Colonic mucosa (tissue), 4 donors: ENCODE results near the gene ST6GALNAC6. TPM values are rescaled to one million over a fixed set of nuclear protein-coding genes. Genes with fewer than 3 reads are reported as not detected.

Experiments used
- DNase-seq: peaks from one replicate; pipeline ENCODE4 v3.0.0-alpha.2; 2020
- H3K27ac ChIP-seq: fragments of 200-600 bp; one replicate; pipeline ENCODE4 v1.8.0; 2021
- H3K27me3 ChIP-seq: fragments of 200-600 bp; one replicate; pipeline ENCODE4 v1.8.0; 2021
- H3K36me3 ChIP-seq: fragments of 200-600 bp; one replicate; pipeline ENCODE4 v1.8.0; 2021
- H3K4me1 ChIP-seq: fragments of 200-600 bp; one replicate; pipeline ENCODE4 v1.8.0; 2021; ENCODE audit warnings: mild to moderate bottlenecking
- H3K4me3 ChIP-seq: fragments of 200-600 bp; one replicate; pipeline ENCODE4 v1.8.0; 2021
- H3K9ac ChIP-seq, 2 donors: one replicate each; pipeline ENCODE4 v1.7.0; 2013; ENCODE audit warnings: control low read depth in 2 of 2, low read depth in 2 of 2, low read length in 2 of 2
- H3K9me3 ChIP-seq: fragments of 200-600 bp; one replicate; pipeline ENCODE4 v1.8.0; 2021
- intact Hi-C: fragments of 100-400 bp; cut with DNase I; formaldehyde crosslinking; loops from one replicate; pipeline ENCODE4 v1.14.1; 2022
- total RNA-seq, 2 donors: library from RNA; stranded (reverse); fragmentation: NEBNext Ultra II Directional in 1 of 2; extraction: Animal tissue kit (Norgen Biotek cat#: 25700) in 1 of 2; gene quantifications; one replicate each; pipeline ENCODE4 v1.2.1, GENCODE V29; 2021
- TF ChIP-seq, protein P1 (sequence below): fragments of 200-600 bp; IDR thresholded peaks from one replicate; pipeline ENCODE4 v1.8.0; 2022; ENCODE audit warnings: antibody characterized with exemption, mild to moderate bottlenecking
- donor health status: healthy.
- donor health status: DM: no; HTN: no; CAD: no.
- donor health status: DM: no; HTN: no; CAD: no.

Gene ST6GALNAC6
- total RNA-seq, 2 donors from 2014 or later = 251 to 279 TPM

DNA sequence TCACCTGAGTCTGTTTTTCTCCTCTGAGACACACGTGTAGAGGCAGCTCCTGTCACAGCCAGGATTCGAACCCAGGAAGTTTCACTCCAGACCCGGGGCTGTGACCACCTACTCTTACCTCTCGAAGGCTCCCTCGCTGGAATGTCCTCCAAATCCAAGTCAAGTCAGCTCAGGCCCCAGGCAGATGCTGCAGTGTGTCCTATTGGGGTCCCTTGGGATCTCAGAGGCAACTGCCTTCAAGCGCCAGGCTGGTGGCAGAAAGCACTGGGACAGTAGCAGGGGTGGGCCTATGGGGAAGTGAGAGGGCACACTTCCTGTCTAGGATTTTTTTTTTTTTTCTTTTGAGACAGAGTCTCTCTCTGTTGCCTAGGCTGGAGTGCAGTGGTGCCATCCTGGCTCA is 18.2 kb upstream of the ST6GALNAC6 start:
- H3K27me3 ChIP-seq = no peaks in the 10 kb centered on the region
- peak overlapping the region in 1 of 2 donors; percentile 1 for H3K9ac ChIP-seq
- intact Hi-C loops = loop anchor here (2.0 to 5.0 kb wide), 2 partner anchors 47 to 130 kb away; partner anchors contain the start of gene CDK9
- TF ChIP-seq, protein P1, sequence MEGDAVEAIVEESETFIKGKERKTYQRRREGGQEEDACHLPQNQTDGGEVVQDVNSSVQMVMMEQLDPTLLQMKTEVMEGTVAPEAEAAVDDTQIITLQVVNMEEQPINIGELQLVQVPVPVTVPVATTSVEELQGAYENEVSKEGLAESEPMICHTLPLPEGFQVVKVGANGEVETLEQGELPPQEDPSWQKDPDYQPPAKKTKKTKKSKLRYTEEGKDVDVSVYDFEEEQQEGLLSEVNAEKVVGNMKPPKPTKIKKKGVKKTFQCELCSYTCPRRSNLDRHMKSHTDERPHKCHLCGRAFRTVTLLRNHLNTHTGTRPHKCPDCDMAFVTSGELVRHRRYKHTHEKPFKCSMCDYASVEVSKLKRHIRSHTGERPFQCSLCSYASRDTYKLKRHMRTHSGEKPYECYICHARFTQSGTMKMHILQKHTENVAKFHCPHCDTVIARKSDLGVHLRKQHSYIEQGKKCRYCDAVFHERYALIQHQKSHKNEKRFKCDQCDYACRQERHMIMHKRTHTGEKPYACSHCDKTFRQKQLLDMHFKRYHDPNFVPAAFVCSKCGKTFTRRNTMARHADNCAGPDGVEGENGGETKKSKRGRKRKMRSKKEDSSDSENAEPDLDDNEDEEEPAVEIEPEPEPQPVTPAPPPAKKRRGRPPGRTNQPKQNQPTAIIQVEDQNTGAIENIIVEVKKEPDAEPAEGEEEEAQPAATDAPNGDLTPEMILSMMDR = no peak
- peak overlapping the region; percentile 16 for H3K27ac ChIP-seq
- H3K9me3 ChIP-seq = no peaks in the 10 kb centered on the region
- no peak overlapping the region for H3K4me3 ChIP-seq
- no peaks in the 10 kb centered on the region for H3K36me3 ChIP-seq
- H3K4me1 ChIP-seq = peaks cover 35% of the 10 kb centered on the region
- no peak for DNase-seq

DNA sequence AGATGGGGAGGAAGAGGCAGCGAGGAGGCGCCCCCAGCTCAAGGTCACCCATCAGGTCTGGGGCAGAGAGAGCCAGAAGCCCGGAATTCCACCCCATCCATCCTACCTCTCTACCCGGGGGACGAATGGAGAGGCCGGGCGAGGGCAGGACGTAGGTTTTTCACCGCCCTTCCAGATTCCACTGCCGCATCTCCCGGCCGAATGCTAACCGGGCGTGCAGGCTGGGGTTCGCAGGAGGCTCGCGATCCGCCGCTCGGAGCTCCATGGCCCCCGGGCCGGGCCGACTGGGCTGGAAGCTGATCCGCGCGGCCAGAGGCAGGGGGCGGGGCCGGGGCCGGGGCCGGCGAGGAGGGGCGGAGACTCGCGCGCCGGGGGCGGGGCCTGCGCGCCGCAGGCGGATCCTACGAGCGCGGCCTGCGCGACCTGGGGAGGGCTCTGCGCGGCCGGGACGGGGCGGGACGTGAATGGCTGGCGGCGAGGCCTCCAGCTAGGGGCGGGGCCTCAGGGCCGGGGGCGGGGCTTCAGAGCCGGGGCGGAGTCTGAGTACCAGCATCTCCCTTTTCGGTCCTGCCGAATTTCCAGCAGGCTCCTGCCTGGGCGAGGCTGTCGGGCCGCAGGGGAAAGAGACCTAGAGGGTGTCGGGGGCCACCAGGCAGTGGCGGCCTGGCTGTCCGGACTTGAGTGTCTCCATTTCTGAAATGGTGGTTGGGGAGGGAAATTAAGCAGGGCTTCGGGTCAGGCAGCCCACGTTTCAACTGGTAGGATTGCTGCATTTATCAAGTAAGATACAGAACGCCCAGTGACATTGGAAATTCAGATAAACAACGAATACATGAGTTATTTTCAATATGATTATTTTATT is 17.5 kb upstream of the ST6GALNAC6 start, which contains the start of gene ST6GALNAC4:
TSS of gene ST6GALNAC4 (minus strand) at position 322 of the 862 bp plus-strand sequence. CDS start 622 bp downstream, outside the sequence.
- Histone ChIP-seq H3K36me3 (no peaks in the 10 kb centered on the region), H3K27me3 (no peaks in the 10 kb centered on the region), H3K9ac (peak within 1 kb of the TSS; percentile 36 to 82), H3K9me3 (no peaks in the 10 kb centered on the region), H3K4me3 (peak within 1 kb of the TSS; percentile 59), H3K27ac (peak within 1 kb of the TSS; percentile 57), H3K4me1 (peaks cover 35% of the 10 kb centered on the region)
- TF ChIP-seq, protein P1 = no peak
- intact Hi-C loops = loop anchor here (2.0 to 5.0 kb wide), 2 partner anchors 46 to 130 kb away; partner anchors contain the start of gene CDK9
- peak; percentile 97 for DNase-seq

DNA sequence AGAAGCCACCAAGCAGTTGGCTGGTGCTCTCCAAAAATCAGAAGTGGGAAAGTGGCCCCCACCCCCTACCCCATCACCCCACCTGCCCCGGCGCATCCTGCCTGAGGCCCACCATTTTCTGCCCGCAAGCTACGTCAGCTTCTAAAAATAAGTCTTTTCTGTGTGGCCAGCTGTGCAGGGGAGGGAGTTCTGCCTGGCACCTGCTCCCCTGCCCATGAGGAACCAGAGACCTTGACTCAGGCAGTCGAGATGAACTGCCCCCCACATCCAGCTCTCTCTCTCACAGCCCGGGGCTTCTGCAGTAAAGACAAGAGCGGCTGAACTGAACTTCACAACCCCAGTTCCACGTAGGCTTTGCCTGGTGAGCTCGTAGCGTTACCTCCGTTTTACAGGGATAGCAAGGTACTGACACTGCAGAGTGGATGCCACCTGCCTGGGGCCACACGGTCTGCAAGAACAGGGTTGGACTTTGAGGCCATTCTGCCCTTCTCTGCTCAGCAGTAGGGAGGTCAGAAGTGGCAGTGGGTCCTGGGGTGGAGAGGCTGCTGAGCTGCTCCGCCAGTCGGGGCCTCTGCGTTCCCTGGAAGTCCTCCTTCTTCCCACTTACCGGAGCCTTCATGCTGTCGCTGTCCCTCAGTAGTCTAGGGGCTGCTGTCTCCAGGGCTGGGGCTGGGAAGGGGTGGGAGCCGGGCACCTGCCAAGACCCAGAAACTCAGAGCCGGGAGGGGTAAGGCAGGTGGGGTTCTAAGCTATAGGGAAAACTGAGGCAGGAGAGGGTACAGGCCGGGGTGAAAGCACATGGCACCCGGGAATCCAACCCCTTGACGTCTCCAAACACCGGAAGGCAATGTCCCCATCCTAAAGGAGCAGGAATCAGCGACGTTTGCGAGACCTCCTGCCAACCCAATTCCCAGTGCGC is 16.7 kb upstream of the ST6GALNAC6 start:
- Histone ChIP-seq H3K4me1 (peaks cover 31% of the 10 kb centered on the region), H3K9ac (peak overlapping the region; percentile 63 to 82), H3K36me3 (no peaks in the 10 kb centered on the region), H3K4me3 (peak overlapping the region; percentile 59), H3K9me3 (no peaks in the 10 kb centered on the region), H3K27ac (peak overlapping the region; percentile 57), H3K27me3 (no peaks in the 10 kb centered on the region)
- peak; percentile 51 for DNase-seq
- TF ChIP-seq, protein P1 = no peak
- intact Hi-C loops = loop anchor here (2.0 to 5.0 kb wide), 2 partner anchors 45 to 129 kb away; partner anchors contain the start of gene CDK9

DNA sequence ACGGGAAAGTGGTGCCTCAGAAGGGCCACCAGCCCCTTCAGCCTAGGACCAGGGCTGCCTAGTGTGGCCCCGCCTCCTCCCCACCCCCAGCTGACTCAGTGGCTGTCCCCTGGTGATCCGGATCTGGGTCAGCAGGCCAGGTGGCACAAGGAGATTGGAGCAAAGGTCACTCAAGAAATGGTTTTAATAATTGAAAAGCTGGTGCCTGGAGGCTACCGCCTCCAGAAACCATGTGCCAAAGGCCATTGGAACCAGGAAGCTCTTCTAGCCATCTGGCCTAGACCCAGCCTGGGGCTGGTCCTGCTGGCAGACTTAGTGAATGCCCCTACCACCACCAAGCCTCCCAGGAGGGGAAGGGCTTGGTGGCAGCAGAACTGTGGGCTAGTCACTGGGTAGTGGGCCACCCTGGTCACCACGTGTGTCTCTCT is 15.9 kb upstream of the ST6GALNAC6 start:
- Histone ChIP-seq H3K9ac (peak overlapping the region; percentile 16 to 63), H3K36me3 (no peaks in the 10 kb centered on the region), H3K4me3 (no peak overlapping the region), H3K9me3 (no peaks in the 10 kb centered on the region), H3K27ac (peak overlapping the region; percentile 57), H3K27me3 (no peaks in the 10 kb centered on the region), H3K4me1 (peaks cover 31% of the 10 kb centered on the region)
- TF ChIP-seq, protein P1 = no peak
- DNase-seq = peak; percentile 67
- intact Hi-C loops = loop anchor here (5.0 kb wide), 1 partner anchor 128 kb away; the partner anchor contains the start of gene CDK9

DNA sequence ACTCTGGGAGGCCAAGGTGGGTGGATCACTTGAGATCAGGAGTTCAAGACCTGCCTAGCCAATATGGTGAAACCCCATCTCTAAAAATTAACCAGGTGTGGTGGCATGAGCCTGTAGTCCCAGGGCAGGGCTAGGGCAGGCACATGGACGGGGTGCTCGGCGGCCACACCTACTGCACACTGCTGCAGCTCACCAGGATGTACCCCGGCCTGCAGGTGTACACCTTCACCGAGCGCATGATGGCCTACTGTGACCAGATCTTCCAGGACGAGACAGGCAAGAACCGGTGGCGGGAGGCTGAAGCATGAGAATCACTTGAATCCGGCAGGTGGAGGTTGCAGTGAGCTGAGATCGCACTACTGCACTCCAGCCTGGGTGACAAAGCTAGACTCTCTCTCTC is 14.3 kb upstream of the ST6GALNAC6 start:
- intact Hi-C loops = no loop called here
- H3K27ac ChIP-seq = peak overlapping the region; percentile 73
- H3K4me3 ChIP-seq = no peak overlapping the region
- TF ChIP-seq, protein P1 = no peak
- no peaks in the 10 kb centered on the region for H3K9me3 ChIP-seq
- no peaks in the 10 kb centered on the region for H3K27me3 ChIP-seq
- peaks cover 29% of the 10 kb centered on the region for H3K4me1 ChIP-seq
- peak; percentile 64 for DNase-seq
- no peaks in the 10 kb centered on the region for H3K36me3 ChIP-seq
- H3K9ac ChIP-seq = no peak overlapping the region
